Natural killer cell treated with Interleukin-12 subunit alpha and Interleukin-12 subunit beta and Interleukin-15 and Interleukin-18, amount 100 ng/mL, for 72 hours (primary cell): ENCODE measurements around the gene LRP1B. TPM values are rescaled to one million over a fixed set of nuclear protein-coding genes. Genes with fewer than 3 reads are reported as not detected.
"Not testable (repeated sequence)": the region's sequence is repeated elsewhere in the genome, so short reads cannot be mapped to it uniquely, and the experiment has no call there.

ENCODE experiments used
- ATAC-seq, 2 donors: fragments of 150-1000 bp; cut with Tn5 transposase in 1 of 2; sonication (Bioruptor Pico), chemical (Tn5 transposase) in 1 of 2; 2 replicates each; pipeline ENCODE4 v1.10.0; 2021
- DNase-seq: peaks from one replicate; pipeline ENCODE4 v3.0.0; 2022; ENCODE audit warnings: low spot score
- H3K27ac Mint-ChIP-seq, 2 donors: 1 replicate in 1 of 2; 2 replicates in 1 of 2; pipeline ENCODE4 v1.8.0; 2022; ENCODE audit warnings: mixed read lengths in 2 of 2, mild to moderate bottlenecking in 1 of 2, moderate library complexity in 1 of 2
- H3K27me3 Mint-ChIP-seq, 2 donors: 1 replicate in 1 of 2; 2 replicates in 1 of 2; pipeline ENCODE4 v1.8.0; 2022; ENCODE audit warnings: mixed read lengths in 2 of 2
- H3K36me3 Mint-ChIP-seq: one replicate; pipeline ENCODE4 v1.8.0; 2022; ENCODE audit warnings: mixed read lengths
- H3K4me1 Mint-ChIP-seq, 2 donors: 1 replicate in 1 of 2; 2 replicates in 1 of 2; pipeline ENCODE4 v1.8.0; 2022; ENCODE audit warnings: low read depth in 2 of 2, mixed read lengths in 2 of 2, mild to moderate bottlenecking in 1 of 2
- H3K4me3 Mint-ChIP-seq: one replicate; pipeline ENCODE4 v1.8.0; 2022; ENCODE audit warnings: mixed read lengths
- H3K9me3 Mint-ChIP-seq: 2 replicates; pipeline ENCODE4 v1.8.0; 2022; ENCODE audit warnings: mixed read lengths
- total RNA-seq, 2 donors: library from RNA; stranded (reverse); gene quantifications; one replicate each; pipeline ENCODE4 v1.2.3, GENCODE V29; 2022

Gene LRP1B
- total RNA-seq, 2 donors from 2014 or later: not detected

- no peak overlapping the region for H3K27ac Mint-ChIP-seq
Observed at GRCh38 chr2:140288726-140289125, 1842.1 kb downstream of the LRP1B start.

GRCh38 chr2:140288213-140288612 is 1842.6 kb downstream of the LRP1B start:
- Mint-ChIP-seq H3K27ac (no peak overlapping the region), H3K9me3 (peaks cover 12% of the 10 kb centered on the region), H3K36me3 (peaks cover 4% of the 10 kb centered on the region), H3K4me3 (no peak overlapping the region), H3K4me1 (no peaks in the 10 kb centered on the region), H3K27me3 (no peaks in the 10 kb centered on the region)
- ATAC-seq (no peak), DNase-seq (no peak)

More at GRCh38 chr2:140288726-140289125, 1842.1 kb downstream of the LRP1B start:
- peaks cover 12% of the 10 kb centered on the region for H3K9me3 Mint-ChIP-seq
- no peak overlapping the region for H3K4me3 Mint-ChIP-seq
- no peaks in the 10 kb centered on the region for H3K4me1 Mint-ChIP-seq
- DNase-seq (no peak), ATAC-seq (no peak)
- no peaks in the 10 kb centered on the region for H3K27me3 Mint-ChIP-seq
- H3K36me3 Mint-ChIP-seq: peaks cover 4% of the 10 kb centered on the region

- Mint-ChIP-seq H3K36me3 (no peaks in the 10 kb centered on the region), H3K9me3 (peaks cover 10% of the 10 kb centered on the region), H3K27ac (no peak overlapping the region), H3K27me3 (no peaks in the 10 kb centered on the region), H3K4me3 (no peak overlapping the region), H3K4me1 (no peaks in the 10 kb centered on the region)
- no peak for ATAC-seq
- DNase-seq: no peak
Observed at GRCh38 chr2:140286377-140286776, 1844.4 kb downstream of the LRP1B start.

- not testable (repeated sequence) for DNase-seq, H3K4me3 Mint-ChIP-seq, ATAC-seq, H3K27ac Mint-ChIP-seq, H3K4me1 Mint-ChIP-seq, H3K27me3 Mint-ChIP-seq, H3K36me3 Mint-ChIP-seq
- peaks cover 11% of the 10 kb centered on the region for H3K9me3 Mint-ChIP-seq
Observed at GRCh38 chr2:140277344-140277743, 1853.5 kb downstream of the LRP1B start.

GRCh38 chr2:140276661-140277060 is 1854.2 kb downstream of the LRP1B start:
- DNase-seq (no peak), ATAC-seq (no peak)
- no peaks in the 10 kb centered on the region for H3K4me1 Mint-ChIP-seq
- peaks cover 11% of the 10 kb centered on the region for H3K9me3 Mint-ChIP-seq
- H3K27me3 Mint-ChIP-seq: no peaks in the 10 kb centered on the region
- no peaks in the 10 kb centered on the region for H3K36me3 Mint-ChIP-seq
- H3K4me3 Mint-ChIP-seq: no peak overlapping the region
- no peak overlapping the region for H3K27ac Mint-ChIP-seq

- no peaks in the 10 kb centered on the region for H3K4me1 Mint-ChIP-seq
- H3K36me3 Mint-ChIP-seq: no peaks in the 10 kb centered on the region
- ATAC-seq: no peak
- no peaks in the 10 kb centered on the region for H3K27me3 Mint-ChIP-seq
- no peak overlapping the region for H3K4me3 Mint-ChIP-seq
- DNase-seq: no peak
- no peak overlapping the region for H3K27ac Mint-ChIP-seq
- H3K9me3 Mint-ChIP-seq: peaks cover 11% of the 10 kb centered on the region
Observed at GRCh38 chr2:140275427-140275826, 1855.4 kb downstream of the LRP1B start.

- Mint-ChIP-seq H3K27ac (no peak overlapping the region), H3K27me3 (no peaks in the 10 kb centered on the region), H3K4me1 (no peaks in the 10 kb centered on the region), H3K4me3 (no peak overlapping the region), H3K9me3 (peaks cover 11% of the 10 kb centered on the region), H3K36me3 (no peaks in the 10 kb centered on the region)
- ATAC-seq (no peak), DNase-seq (no peak)
Observed at GRCh38 chr2:140274891-140275290, 1855.9 kb downstream of the LRP1B start.

GRCh38 chr2:140273958-140274357 is 1856.9 kb downstream of the LRP1B start:
- DNase-seq: no peak
- Mint-ChIP-seq H3K4me1 (no peaks in the 10 kb centered on the region), H3K9me3 (peaks cover 9% of the 10 kb centered on the region), H3K4me3 (no peak overlapping the region), H3K27me3 (no peaks in the 10 kb centered on the region), H3K36me3 (no peaks in the 10 kb centered on the region), H3K27ac (no peak overlapping the region)
- ATAC-seq: no peak

- ATAC-seq (no peak), DNase-seq (no peak)
- Mint-ChIP-seq H3K4me1 (no peaks in the 10 kb centered on the region), H3K36me3 (no peaks in the 10 kb centered on the region), H3K27ac (no peak overlapping the region), H3K27me3 (no peaks in the 10 kb centered on the region), H3K9me3 (peaks cover 6% of the 10 kb centered on the region), H3K4me3 (no peak overlapping the region)
Observed at GRCh38 chr2:140273408-140273807, 1857.4 kb downstream of the LRP1B start.

GRCh38 chr2:140270224-140270623 is 1860.6 kb downstream of the LRP1B start:
- Mint-ChIP-seq H3K27me3 (no peaks in the 10 kb centered on the region), H3K9me3 (peaks cover 7% of the 10 kb centered on the region), H3K27ac (no peak overlapping the region), H3K4me1 (no peaks in the 10 kb centered on the region), H3K4me3 (no peak overlapping the region), H3K36me3 (no peaks in the 10 kb centered on the region)
- no peak for ATAC-seq
- no peak for DNase-seq

GRCh38 chr2:140269000-140269399 is 1861.8 kb downstream of the LRP1B start:
- DNase-seq (no peak), ATAC-seq (no peak)
- Mint-ChIP-seq H3K36me3 (peaks cover under 1% of the 10 kb centered on the region), H3K27me3 (no peaks in the 10 kb centered on the region), H3K4me1 (no peaks in the 10 kb centered on the region), H3K9me3 (peaks cover 5% of the 10 kb centered on the region), H3K4me3 (no peak overlapping the region), H3K27ac (no peak overlapping the region)

- peaks cover 7% of the 10 kb centered on the region for H3K36me3 Mint-ChIP-seq
- H3K4me1 Mint-ChIP-seq: no peaks in the 10 kb centered on the region
Observed at GRCh38 chr2:140262908-140263307, 1867.9 kb downstream of the LRP1B start.

GRCh38 chr2:140257692-140258300 is 1873.0 kb downstream of the LRP1B start:
- Mint-ChIP-seq H3K27ac (no peak overlapping the region), H3K36me3 (no peaks in the 10 kb centered on the region), H3K4me1 (no peaks in the 10 kb centered on the region), H3K4me3 (no peak overlapping the region), H3K9me3 (peaks cover 4% of the 10 kb centered on the region), H3K27me3 (no peaks in the 10 kb centered on the region)
- DNase-seq (no peak), ATAC-seq (no peak)

More at GRCh38 chr2:140262908-140263307, 1867.9 kb downstream of the LRP1B start:
- Mint-ChIP-seq H3K9me3 (peaks cover 16% of the 10 kb centered on the region), H3K27me3 (no peaks in the 10 kb centered on the region), H3K27ac (no peak overlapping the region), H3K4me3 (no peak overlapping the region)
- no peak for ATAC-seq
- no peak for DNase-seq

- Mint-ChIP-seq H3K9me3 (peaks cover 4% of the 10 kb centered on the region), H3K4me3 (no peak overlapping the region)
- no peak for ATAC-seq
Observed at GRCh38 chr2:140256080-140256479, 1874.7 kb downstream of the LRP1B start.

GRCh38 chr2:140249821-140250220 is 1881.0 kb downstream of the LRP1B start:
- Mint-ChIP-seq H3K27me3 (no peaks in the 10 kb centered on the region), H3K9me3 (peaks cover 4% of the 10 kb centered on the region), H3K4me1 (no peaks in the 10 kb centered on the region), H3K4me3 (no peak overlapping the region), H3K36me3 (peaks cover 4% of the 10 kb centered on the region), H3K27ac (no peak overlapping the region)
- no peak for ATAC-seq
- no peak for DNase-seq

More at GRCh38 chr2:140256080-140256479, 1874.7 kb downstream of the LRP1B start:
- no peaks in the 10 kb centered on the region for H3K4me1 Mint-ChIP-seq
- H3K36me3 Mint-ChIP-seq: no peaks in the 10 kb centered on the region
- DNase-seq: no peak
- no peak overlapping the region for H3K27ac Mint-ChIP-seq
- no peaks in the 10 kb centered on the region for H3K27me3 Mint-ChIP-seq
